ENCODE data around the gene ANO1.

ANO1 gene

GRCh38 chr11:70115778-70116177, 37.7 kb downstream of the ANO1 start:
- DNase-seq (ENCODE audit: low spot score) = no peak

GRCh38 chr11:70116386-70117065, 38.4 kb downstream of the ANO1 start:
- no peak for DNase-seq (ENCODE audit: low spot score)

- DNase-seq (ENCODE audit: low spot score) = no peak
These were observed 39.5 kb downstream of the ANO1 start for GRCh38 chr11:70117567-70118145.

- no peak for DNase-seq (ENCODE audit: low spot score)
These were observed 40.5 kb downstream of the ANO1 start for GRCh38 chr11:70118642-70119041.

GRCh38 chr11:70119502-70119901, 41.4 kb downstream of the ANO1 start:
- no peak for DNase-seq (ENCODE audit: low spot score)

- no peak for DNase-seq (ENCODE audit: low spot score)
These were observed 42.6 kb downstream of the ANO1 start for GRCh38 chr11:70120674-70121073.

- DNase-seq (ENCODE audit: low spot score) = no peak
These were observed 44.5 kb downstream of the ANO1 start for GRCh38 chr11:70122490-70123198.

GRCh38 chr11:70123711-70124110, 45.6 kb downstream of the ANO1 start:
- DNase-seq (ENCODE audit: low spot score) = no peak

- DNase-seq (ENCODE audit: low spot score) = no peak
These were observed 46.3 kb downstream of the ANO1 start for GRCh38 chr11:70124321-70125000.

- no peak for DNase-seq (ENCODE audit: low spot score)
These were observed 48.4 kb downstream of the ANO1 start for GRCh38 chr11:70126494-70126893.

GRCh38 chr11:70127653-70128434, 49.7 kb downstream of the ANO1 start:
- DNase-seq (ENCODE audit: low spot score) = no peak

- DNase-seq (ENCODE audit: low spot score) = peak; percentile 76
These were observed 50.4 kb downstream of the ANO1 start for GRCh38 chr11:70128435-70128906.

- no peak for DNase-seq (ENCODE audit: low spot score)
These were observed 51.0 kb downstream of the ANO1 start for GRCh38 chr11:70129051-70129592.

GRCh38 chr11:70130636-70131035, 52.5 kb downstream of the ANO1 start:
- DNase-seq (ENCODE audit: low spot score) = no peak

- DNase-seq (ENCODE audit: low spot score) = no peak
These were observed 53.6 kb downstream of the ANO1 start for GRCh38 chr11:70131606-70132190.

GRCh38 chr11:70132641-70133040, 54.5 kb downstream of the ANO1 start:
- no peak for DNase-seq (ENCODE audit: low spot score)

GRCh38 chr11:70133771-70134335, 55.7 kb downstream of the ANO1 start:
- no peak for DNase-seq (ENCODE audit: low spot score)

GRCh38 chr11:70134490-70134889, 56.4 kb downstream of the ANO1 start:
- DNase-seq (ENCODE audit: low spot score) = no peak

GRCh38 chr11:70135142-70135541, 57.0 kb downstream of the ANO1 start:
- no peak for DNase-seq (ENCODE audit: low spot score)

- no peak for DNase-seq (ENCODE audit: low spot score)
These were observed 57.5 kb downstream of the ANO1 start for GRCh38 chr11:70135625-70136059.

GRCh38 chr11:70137383-70137782, 59.3 kb downstream of the ANO1 start:
- no peak for DNase-seq (ENCODE audit: low spot score)
